HEK293 (cell line): ENCODE data around the gene RRAS.

Experiments
- BCL11A ChIP-seq: fragments of 450-650 bp; formaldehyde crosslinking; IDR thresholded peaks from 2 replicates; pipeline ENCODE4 v1.5.1; 2016; ENCODE audit warnings: low read depth, missing biosample characterization, missing genetic modification characterization
- EGR2 ChIP-seq: fragments of 450-650 bp; formaldehyde crosslinking; IDR thresholded peaks from 2 replicates; pipeline ENCODE4 v1.5.1; 2016; ENCODE audit warnings: low read depth, missing biosample characterization, missing genetic modification characterization
- GFI1B ChIP-seq: fragments of 450-650 bp; formaldehyde crosslinking; IDR thresholded peaks from 2 replicates; pipeline ENCODE4 v1.5.1; 2016; ENCODE audit warnings: missing biosample characterization, missing genetic modification characterization
- GLIS2 ChIP-seq: fragments of 450-650 bp; formaldehyde crosslinking; IDR thresholded peaks from 2 replicates; pipeline ENCODE4 v1.5.1; 2016; ENCODE audit warnings: missing biosample characterization, missing genetic modification characterization
- HOXC10 ChIP-seq: sonication (generic); formaldehyde crosslinking; IDR thresholded peaks from 2 replicates; pipeline ENCODE4 v1.8.1; 2023; ENCODE audit warnings: mild to moderate bottlenecking, missing genetic modification reagents
- KLF16 ChIP-seq: fragments of 450-650 bp; formaldehyde crosslinking; IDR thresholded peaks from 2 replicates; pipeline ENCODE4 v1.5.1; 2017; ENCODE audit warnings: missing biosample characterization, missing genetic modification characterization
- MEIS1 ChIP-seq: sonication (generic); formaldehyde crosslinking; IDR thresholded peaks from 2 replicates; pipeline ENCODE4 v1.8.1; 2022; ENCODE audit warnings: missing genetic modification reagents, mild to moderate bottlenecking, borderline replicate concordance
- SALL2 ChIP-seq: fragments of 450-650 bp; formaldehyde crosslinking; IDR thresholded peaks from 2 replicates; pipeline ENCODE4 v1.5.0; 2017; ENCODE audit warnings: missing biosample characterization, mild to moderate bottlenecking, missing genetic modification characterization, borderline replicate concordance
- TCF7L2 ChIP-seq: IDR thresholded peaks from 2 replicates; pipeline ENCODE4 v1.6.1; 2011; ENCODE audit warnings: low read depth, mild to moderate bottlenecking, inconsistent platforms, low read length, moderate library complexity, borderline replicate concordance
- TSHZ1 ChIP-seq: fragments of 450-650 bp; formaldehyde crosslinking; IDR thresholded peaks from 2 replicates; pipeline ENCODE4 v1.5.1; 2016; ENCODE audit warnings: missing biosample characterization, missing genetic modification characterization, borderline replicate concordance
- ZBTB1 ChIP-seq: fragments of 450-650 bp; formaldehyde crosslinking; IDR thresholded peaks from 2 replicates; pipeline ENCODE4 v1.5.1; 2016; ENCODE audit warnings: missing biosample characterization, missing genetic modification characterization
- ZNF114 ChIP-seq: fragments of 450-650 bp; formaldehyde crosslinking; IDR thresholded peaks from 2 replicates; pipeline ENCODE4 v1.5.0; 2017; ENCODE audit warnings: missing biosample characterization, missing genetic modification characterization
- ZNF132 ChIP-seq: fragments of 450-650 bp; formaldehyde crosslinking; IDR thresholded peaks from 2 replicates; pipeline ENCODE4 v1.5.1; 2017; ENCODE audit warnings: missing biosample characterization, missing genetic modification characterization, borderline replicate concordance
- ZNF146 ChIP-seq: fragments of 450-650 bp; formaldehyde crosslinking; IDR thresholded peaks from 2 replicates; pipeline ENCODE4 v1.5.1; 2016; ENCODE audit warnings: missing biosample characterization, missing genetic modification characterization
- ZNF19 ChIP-seq: fragments of 450-650 bp; formaldehyde crosslinking; IDR thresholded peaks from 2 replicates; pipeline ENCODE4; 2016; ENCODE audit warnings: missing biosample characterization, missing genetic modification characterization, low read depth
- ZNF248 ChIP-seq: fragments of 450-650 bp; formaldehyde crosslinking; IDR thresholded peaks from 2 replicates; pipeline ENCODE4 v1.5.1; 2017; ENCODE audit warnings: missing biosample characterization, missing genetic modification characterization
- ZNF311 ChIP-seq: fragments of 450-650 bp; formaldehyde crosslinking; IDR thresholded peaks from 2 replicates; pipeline ENCODE4 v1.5.1; 2017; ENCODE audit warnings: missing biosample characterization, missing genetic modification characterization, borderline replicate concordance
- ZNF510 ChIP-seq: fragments of 450-650 bp; formaldehyde crosslinking; IDR thresholded peaks from 2 replicates; pipeline ENCODE4 v1.5.1; 2018; ENCODE audit warnings: mild to moderate bottlenecking, missing genetic modification characterization, missing biosample characterization; ENCODE audit not compliant: insufficient replicate concordance
- ZNF544 ChIP-seq: fragments of 450-650 bp; formaldehyde crosslinking; IDR thresholded peaks from 2 replicates; pipeline ENCODE4 v1.5.0; 2017; ENCODE audit warnings: missing biosample characterization, missing genetic modification characterization
- ZNF561 ChIP-seq: fragments of 450-650 bp; IDR thresholded peaks from 2 replicates; pipeline ENCODE4 v1.5.1; 2018; ENCODE audit warnings: missing biosample characterization, missing genetic modification characterization, borderline replicate concordance
- ZNF768 ChIP-seq: fragments of 450-650 bp; formaldehyde crosslinking; IDR thresholded peaks from 2 replicates; pipeline ENCODE4 v1.5.1; 2018; ENCODE audit warnings: missing biosample characterization, mild to moderate bottlenecking, missing genetic modification characterization
- ZNF785 ChIP-seq: fragments of 450-650 bp; formaldehyde crosslinking; IDR thresholded peaks from 2 replicates; pipeline ENCODE4 v1.5.1; 2016; ENCODE audit warnings: missing biosample characterization, missing genetic modification characterization
- ZNF843 ChIP-seq: fragments of 450-650 bp; formaldehyde crosslinking; IDR thresholded peaks from 2 replicates; pipeline ENCODE4 v1.5.1; 2016; ENCODE audit warnings: missing biosample characterization, missing genetic modification characterization
- TF ChIP-seq, protein P1 (sequence below): fragments of 450-650 bp; formaldehyde crosslinking; IDR thresholded peaks from 2 replicates; pipeline ENCODE4 v1.5.1; 2016; ENCODE audit warnings: missing biosample characterization, missing genetic modification characterization
- TF ChIP-seq, protein P2 (sequence below): IDR thresholded peaks from 2 replicates; pipeline ENCODE4 v1.6.1; 2011; ENCODE audit warnings: mild to moderate bottlenecking, low read depth, low read length, borderline replicate concordance
- TF ChIP-seq, protein P3 (sequence below): sonication (generic); formaldehyde crosslinking; IDR thresholded peaks from 2 replicates; pipeline ENCODE4 v1.8.1; 2022; ENCODE audit warnings: mild to moderate bottlenecking, moderate library complexity, missing genetic modification reagents
- TF ChIP-seq, protein P4 (sequence below): fragments of 450-650 bp; formaldehyde crosslinking; IDR thresholded peaks from 2 replicates; pipeline ENCODE4 v1.5.1; 2016; ENCODE audit warnings: missing biosample characterization, missing genetic modification characterization
- TF ChIP-seq, protein P5 (sequence below): fragments of 450-650 bp; formaldehyde crosslinking; IDR thresholded peaks from 2 replicates; pipeline ENCODE4 v1.5.1; 2016; ENCODE audit warnings: missing biosample characterization, missing genetic modification characterization, low read depth

Gene RRAS

GRCh38 chr19:49676136-49676783 lies 36.3 kb upstream of the RRAS start (continued):
- no peak for TF ChIP-seq ZNF19 (tag by site-specific recombination)
- TF ChIP-seq ZNF311 (tag by site-specific recombination), result no peak
- no peak for TF ChIP-seq ZNF544 (tag by site-specific recombination)
- TF ChIP-seq ZNF768 (tag by site-specific recombination), result peak; percentile 96
- TF ChIP-seq SALL2 (tag by site-specific recombination), result no peak
- no peak for TF ChIP-seq ZNF114 (tag by site-specific recombination)
- no peak for TF ChIP-seq ZNF248 (tag by site-specific recombination)
- TF ChIP-seq BCL11A (tag by site-specific recombination), result no peak
- TF ChIP-seq, protein P1, sequence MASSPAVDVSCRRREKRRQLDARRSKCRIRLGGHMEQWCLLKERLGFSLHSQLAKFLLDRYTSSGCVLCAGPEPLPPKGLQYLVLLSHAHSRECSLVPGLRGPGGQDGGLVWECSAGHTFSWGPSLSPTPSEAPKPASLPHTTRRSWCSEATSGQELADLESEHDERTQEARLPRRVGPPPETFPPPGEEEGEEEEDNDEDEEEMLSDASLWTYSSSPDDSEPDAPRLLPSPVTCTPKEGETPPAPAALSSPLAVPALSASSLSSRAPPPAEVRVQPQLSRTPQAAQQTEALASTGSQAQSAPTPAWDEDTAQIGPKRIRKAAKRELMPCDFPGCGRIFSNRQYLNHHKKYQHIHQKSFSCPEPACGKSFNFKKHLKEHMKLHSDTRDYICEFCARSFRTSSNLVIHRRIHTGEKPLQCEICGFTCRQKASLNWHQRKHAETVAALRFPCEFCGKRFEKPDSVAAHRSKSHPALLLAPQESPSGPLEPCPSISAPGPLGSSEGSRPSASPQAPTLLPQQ (tag by site-specific recombination), result no peak; the same call in 1 of the 2 replicates
- no peak for TF ChIP-seq ZNF785 (tag by site-specific recombination)
- no peak for TF ChIP-seq ZNF510 (tag by site-specific recombination)
- no peak for TF ChIP-seq HOXC10 (CRISPR knock-in tag)
- TF ChIP-seq GFI1B, result no peak
- TF ChIP-seq, protein P2, sequence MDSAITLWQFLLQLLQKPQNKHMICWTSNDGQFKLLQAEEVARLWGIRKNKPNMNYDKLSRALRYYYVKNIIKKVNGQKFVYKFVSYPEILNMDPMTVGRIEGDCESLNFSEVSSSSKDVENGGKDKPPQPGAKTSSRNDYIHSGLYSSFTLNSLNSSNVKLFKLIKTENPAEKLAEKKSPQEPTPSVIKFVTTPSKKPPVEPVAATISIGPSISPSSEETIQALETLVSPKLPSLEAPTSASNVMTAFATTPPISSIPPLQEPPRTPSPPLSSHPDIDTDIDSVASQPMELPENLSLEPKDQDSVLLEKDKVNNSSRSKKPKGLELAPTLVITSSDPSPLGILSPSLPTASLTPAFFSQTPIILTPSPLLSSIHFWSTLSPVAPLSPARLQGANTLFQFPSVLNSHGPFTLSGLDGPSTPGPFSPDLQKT, result no peak
- TF ChIP-seq MEIS1 (CRISPR knock-in tag), result no peak
- TF ChIP-seq GLIS2 (tag by site-specific recombination), result no peak
- peak; percentile 31; the same call in 1 of the 2 replicates for TF ChIP-seq EGR2 (tag by site-specific recombination)
- peak; percentile 56; the same call in 1 of the 2 replicates for TF ChIP-seq ZNF561 (tag by site-specific recombination)
- TF ChIP-seq TCF7L2, result no peak
- peak; percentile 96 for TF ChIP-seq KLF16 (tag by site-specific recombination)
- no peak for TF ChIP-seq TSHZ1 (tag by site-specific recombination)
- no peak; the same call in 1 of the 2 replicates for TF ChIP-seq ZNF843 (tag by site-specific recombination)
- no peak for TF ChIP-seq ZNF146 (tag by site-specific recombination)
- TF ChIP-seq, protein P3, sequence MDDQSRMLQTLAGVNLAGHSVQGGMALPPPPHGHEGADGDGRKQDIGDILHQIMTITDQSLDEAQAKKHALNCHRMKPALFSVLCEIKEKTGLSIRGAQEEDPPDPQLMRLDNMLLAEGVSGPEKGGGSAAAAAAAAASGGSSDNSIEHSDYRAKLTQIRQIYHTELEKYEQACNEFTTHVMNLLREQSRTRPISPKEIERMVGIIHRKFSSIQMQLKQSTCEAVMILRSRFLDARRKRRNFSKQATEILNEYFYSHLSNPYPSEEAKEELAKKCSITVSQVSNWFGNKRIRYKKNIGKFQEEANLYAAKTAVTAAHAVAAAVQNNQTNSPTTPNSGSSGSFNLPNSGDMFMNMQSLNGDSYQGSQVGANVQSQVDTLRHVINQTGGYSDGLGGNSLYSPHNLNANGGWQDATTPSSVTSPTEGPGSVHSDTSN (CRISPR knock-in tag), result no peak
- TF ChIP-seq ZBTB1 (tag by site-specific recombination), result no peak
- TF ChIP-seq, protein P4, sequence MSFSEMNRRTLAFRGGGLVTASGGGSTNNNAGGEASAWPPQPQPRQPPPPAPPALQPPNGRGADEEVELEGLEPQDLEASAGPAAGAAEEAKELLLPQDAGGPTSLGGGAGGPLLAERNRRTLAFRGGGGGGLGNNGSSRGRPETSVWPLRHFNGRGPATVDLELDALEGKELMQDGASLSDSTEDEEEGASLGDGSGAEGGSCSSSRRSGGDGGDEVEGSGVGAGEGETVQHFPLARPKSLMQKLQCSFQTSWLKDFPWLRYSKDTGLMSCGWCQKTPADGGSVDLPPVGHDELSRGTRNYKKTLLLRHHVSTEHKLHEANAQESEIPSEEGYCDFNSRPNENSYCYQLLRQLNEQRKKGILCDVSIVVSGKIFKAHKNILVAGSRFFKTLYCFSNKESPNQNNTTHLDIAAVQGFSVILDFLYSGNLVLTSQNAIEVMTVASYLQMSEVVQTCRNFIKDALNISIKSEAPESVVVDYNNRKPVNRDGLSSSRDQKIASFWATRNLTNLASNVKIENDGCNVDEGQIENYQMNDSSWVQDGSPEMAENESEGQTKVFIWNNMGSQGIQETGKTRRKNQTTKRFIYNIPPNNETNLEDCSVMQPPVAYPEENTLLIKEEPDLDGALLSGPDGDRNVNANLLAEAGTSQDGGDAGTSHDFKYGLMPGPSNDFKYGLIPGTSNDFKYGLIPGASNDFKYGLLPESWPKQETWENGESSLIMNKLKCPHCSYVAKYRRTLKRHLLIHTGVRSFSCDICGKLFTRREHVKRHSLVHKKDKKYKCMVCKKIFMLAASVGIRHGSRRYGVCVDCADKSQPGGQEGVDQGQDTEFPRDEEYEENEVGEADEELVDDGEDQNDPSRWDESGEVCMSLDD (tag by site-specific recombination), result no peak
- TF ChIP-seq, protein P5, sequence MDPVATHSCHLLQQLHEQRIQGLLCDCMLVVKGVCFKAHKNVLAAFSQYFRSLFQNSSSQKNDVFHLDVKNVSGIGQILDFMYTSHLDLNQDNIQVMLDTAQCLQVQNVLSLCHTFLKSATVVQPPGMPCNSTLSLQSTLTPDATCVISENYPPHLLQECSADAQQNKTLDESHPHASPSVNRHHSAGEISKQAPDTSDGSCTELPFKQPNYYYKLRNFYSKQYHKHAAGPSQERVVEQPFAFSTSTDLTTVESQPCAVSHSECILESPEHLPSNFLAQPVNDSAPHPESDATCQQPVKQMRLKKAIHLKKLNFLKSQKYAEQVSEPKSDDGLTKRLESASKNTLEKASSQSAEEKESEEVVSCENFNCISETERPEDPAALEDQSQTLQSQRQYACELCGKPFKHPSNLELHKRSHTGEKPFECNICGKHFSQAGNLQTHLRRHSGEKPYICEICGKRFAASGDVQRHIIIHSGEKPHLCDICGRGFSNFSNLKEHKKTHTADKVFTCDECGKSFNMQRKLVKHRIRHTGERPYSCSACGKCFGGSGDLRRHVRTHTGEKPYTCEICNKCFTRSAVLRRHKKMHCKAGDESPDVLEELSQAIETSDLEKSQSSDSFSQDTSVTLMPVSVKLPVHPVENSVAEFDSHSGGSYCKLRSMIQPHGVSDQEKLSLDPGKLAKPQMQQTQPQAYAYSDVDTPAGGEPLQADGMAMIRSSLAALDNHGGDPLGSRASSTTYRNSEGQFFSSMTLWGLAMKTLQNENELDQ, result no peak
- TF ChIP-seq ZNF132, result no peak
